Keratinocyte (primary cell): Measurements from ENCODE around the gene RNF215.

ENCODE experiments used
- CTCF ChIP-seq, 3 experiments: IDR thresholded peaks in 1 of 3; conservative IDR thresholded peaks in 1 of 3; optimal IDR thresholded peaks in 1 of 3; 2 replicates in 2 of 3; 3 replicates in 1 of 3; pipeline versions ENCODE3 to v1.5.1; 2011; ENCODE audit warnings: low read length in 3 of 3, mild to moderate bottlenecking in 3 of 3, moderate library complexity in 2 of 3, control low read depth in 1 of 3, inconsistent platforms in 1 of 3; ENCODE audit not compliant: insufficient read depth in 2 of 3; ENCODE audit errors: extremely low read depth in 1 of 3
- EZH2 ChIP-seq: IDR thresholded peaks from one replicate; pipeline ENCODE4 v1.6.1; 2012; ENCODE audit warnings: inconsistent platforms, mild to moderate bottlenecking, low read length, moderate library complexity

- TF ChIP-seq EZH2 (no peak), CTCF (optimal IDR thresholded peaks at IDR 0.05 in 1 of 3, IDR thresholded peaks at IDR 0.05 in 1 of 3, conservative IDR thresholded peaks at IDR 0.05 in 1 of 3; ENCODE audit: extremely low read depth in 1 of 3, insufficient read depth in 2 of 3, low read length in 3 of 3) (no peak)
These were observed 14.3 kb downstream of the RNF215 start for GRCh38 chr22:30372915-30373314.
